ENCODE measurements around the gene UBE2D2. TPM values are rescaled to one million over a fixed set of nuclear protein-coding genes. Genes with fewer than 3 reads are reported as not detected.

Gene UBE2D2
- total RNA-seq, 1 experiment from 2014 or later, result 222 TPM

- intact Hi-C loops (cut with micrococcal nuclease; ENCODE audit: unreplicated experiment) (loop anchor here (5.0 kb wide), 1 partner anchor 37 kb away; no protein-coding TSS in a partner anchor), in situ Hi-C loops (cut with HindIII; ENCODE audit: low pct_unique_long_range_greater_than_20kb, low sequenced_read_pairs) (no loop called here)
- H3K9me3 ChIP-seq (ENCODE audit: control insufficient read depth, insufficient read depth, low read depth, low read length), result no peaks in the 10 kb centered on the region
- DNase-seq (ENCODE audit: low read depth, low spot score) (no peak), ATAC-seq (peak; percentile 1; the same call in 1 of the 2 replicates)
- peak overlapping the region; percentile 82 for H3K27ac ChIP-seq (ENCODE audit: low read length)
- POLR2A ChIA-PET, result interaction anchor here (0.5 to 0.9 kb wide), 4 partner anchors 19 to 318 kb away, joined by 3 to 17 read pairs (median 4); no protein-coding TSS in a partner anchor
- TF ChIP-seq REST (IDR thresholded peaks at IDR 0.05; ENCODE audit: insufficient read depth in 1 of 2, low read depth in 2 of 2, low read length in 1 of 2) (no peak), SIN3A (IDR thresholded peaks at IDR 0.05; ENCODE audit: borderline replicate concordance, insufficient read depth, low read depth, low read length) (no peak), POLR2AphosphoS5 (IDR thresholded peaks at IDR 0.05; ENCODE audit: low read depth, low read length) (no peak), CTCF (IDR thresholded peaks at IDR 0.05) (no peak), TCF7L2 (IDR thresholded peaks at IDR 0.05; ENCODE audit: low read depth, low read length) (no peak)
- H3K4me3 ChIP-seq (ENCODE audit: low read depth in 2 of 2, low read length in 2 of 2), result peak overlapping the region in 1 of 2 experiments; percentile 23; a peak in 2 of 4 replicates
- H3K36me3 ChIP-seq (ENCODE audit: control insufficient read depth, insufficient read depth, low read length), result no peaks in the 10 kb centered on the region
- no TSS peak for BruUV-seq (replicated peaks)
- H3K4me1 ChIP-seq (ENCODE audit: control insufficient read depth, insufficient read depth, low read length), result peaks cover 76% of the 10 kb centered on the region
- no peaks in the 10 kb centered on the region for H3K27me3 ChIP-seq (ENCODE audit: control insufficient read depth, insufficient read depth, low read length)
- CTCF ChIA-PET, result interaction anchor here (0.8 to 1.0 kb wide), 2 partner anchors 12 to 21 kb away, joined by 3 read pairs; no protein-coding TSS in a partner anchor
Observed at GRCh38 chr5:139654871-139655491, 93.8 kb downstream of the UBE2D2 start.

GRCh38 chr5:139655727-139656271 lies 94.7 kb downstream of the UBE2D2 start:
- peak overlapping the region; percentile 82 for H3K27ac ChIP-seq (ENCODE audit: low read length)
- peaks cover 81% of the 10 kb centered on the region for H3K4me1 ChIP-seq (ENCODE audit: control insufficient read depth, insufficient read depth, low read length)
- no peaks in the 10 kb centered on the region for H3K27me3 ChIP-seq (ENCODE audit: control insufficient read depth, insufficient read depth, low read length)
- DNase-seq (ENCODE audit: low read depth, low spot score) (no peak), ATAC-seq (0 out of 2 replicates have a peak, but pooled peaks have one; percentile 1)
- no TSS peak for BruUV-seq (replicated peaks)
- intact Hi-C loops (cut with micrococcal nuclease; ENCODE audit: unreplicated experiment) (no loop called here), in situ Hi-C loops (cut with HindIII; ENCODE audit: low pct_unique_long_range_greater_than_20kb, low sequenced_read_pairs) (no loop called here)
- no peaks in the 10 kb centered on the region for H3K36me3 ChIP-seq (ENCODE audit: control insufficient read depth, insufficient read depth, low read length)
- no peaks in the 10 kb centered on the region for H3K9me3 ChIP-seq (ENCODE audit: control insufficient read depth, insufficient read depth, low read depth, low read length)
- TF ChIP-seq CTCF (IDR thresholded peaks at IDR 0.05), result no peak
- TF ChIP-seq REST (IDR thresholded peaks at IDR 0.05; ENCODE audit: insufficient read depth in 1 of 2, low read depth in 2 of 2, low read length in 1 of 2), result no peak
- no peak for TF ChIP-seq TCF7L2 (IDR thresholded peaks at IDR 0.05; ENCODE audit: low read depth, low read length)
- no peak for TF ChIP-seq POLR2AphosphoS5 (IDR thresholded peaks at IDR 0.05; ENCODE audit: low read depth, low read length)
- no peak for TF ChIP-seq SIN3A (IDR thresholded peaks at IDR 0.05; ENCODE audit: borderline replicate concordance, insufficient read depth, low read depth, low read length)
- CTCF ChIA-PET, result no interaction called here
- POLR2A ChIA-PET, result interaction anchor here (0.6 to 0.9 kb wide), 3 partner anchors 20 to 319 kb away, joined by 3 to 17 read pairs (median 4); no protein-coding TSS in a partner anchor
- peak overlapping the region in 1 of 2 experiments; percentile 23; a peak in 1 of 4 replicates for H3K4me3 ChIP-seq (ENCODE audit: low read depth in 2 of 2, low read length in 2 of 2)
